HUES48 (cell line): ENCODE measurements around the gene LMX1B.

Experiments
- H3K27ac ChIP-seq: one replicate; pipeline ENCODE4 v1.7.0; 2013; ENCODE audit warnings: low read depth, low read length, inconsistent platforms
- H3K27me3 ChIP-seq: 2 replicates; pipeline ENCODE4 v1.6.1; 2013; ENCODE audit warnings: mild to moderate bottlenecking, low read length; ENCODE audit not compliant: control insufficient read depth, insufficient read depth
- H3K36me3 ChIP-seq: 2 replicates; pipeline ENCODE4 v1.6.1; 2013; ENCODE audit warnings: low read length; ENCODE audit not compliant: control insufficient read depth, insufficient read depth
- H3K4me1 ChIP-seq: 2 replicates; pipeline ENCODE4 v1.6.1; 2013; ENCODE audit warnings: mild to moderate bottlenecking, low read length; ENCODE audit not compliant: control insufficient read depth, insufficient read depth
- H3K4me3 ChIP-seq: 2 replicates; pipeline ENCODE4 v1.5.1; 2013; ENCODE audit warnings: mild to moderate bottlenecking, low read depth, low read length
- H3K9ac ChIP-seq: 2 replicates; pipeline ENCODE4 v1.6.1; 2013; ENCODE audit warnings: mild to moderate bottlenecking, low read depth, low read length, moderate library complexity
- H3K9me3 ChIP-seq: 2 replicates; pipeline ENCODE4 v1.6.1; 2013; ENCODE audit warnings: low read length; ENCODE audit not compliant: control insufficient read depth, insufficient read depth

Gene LMX1B

DNA sequence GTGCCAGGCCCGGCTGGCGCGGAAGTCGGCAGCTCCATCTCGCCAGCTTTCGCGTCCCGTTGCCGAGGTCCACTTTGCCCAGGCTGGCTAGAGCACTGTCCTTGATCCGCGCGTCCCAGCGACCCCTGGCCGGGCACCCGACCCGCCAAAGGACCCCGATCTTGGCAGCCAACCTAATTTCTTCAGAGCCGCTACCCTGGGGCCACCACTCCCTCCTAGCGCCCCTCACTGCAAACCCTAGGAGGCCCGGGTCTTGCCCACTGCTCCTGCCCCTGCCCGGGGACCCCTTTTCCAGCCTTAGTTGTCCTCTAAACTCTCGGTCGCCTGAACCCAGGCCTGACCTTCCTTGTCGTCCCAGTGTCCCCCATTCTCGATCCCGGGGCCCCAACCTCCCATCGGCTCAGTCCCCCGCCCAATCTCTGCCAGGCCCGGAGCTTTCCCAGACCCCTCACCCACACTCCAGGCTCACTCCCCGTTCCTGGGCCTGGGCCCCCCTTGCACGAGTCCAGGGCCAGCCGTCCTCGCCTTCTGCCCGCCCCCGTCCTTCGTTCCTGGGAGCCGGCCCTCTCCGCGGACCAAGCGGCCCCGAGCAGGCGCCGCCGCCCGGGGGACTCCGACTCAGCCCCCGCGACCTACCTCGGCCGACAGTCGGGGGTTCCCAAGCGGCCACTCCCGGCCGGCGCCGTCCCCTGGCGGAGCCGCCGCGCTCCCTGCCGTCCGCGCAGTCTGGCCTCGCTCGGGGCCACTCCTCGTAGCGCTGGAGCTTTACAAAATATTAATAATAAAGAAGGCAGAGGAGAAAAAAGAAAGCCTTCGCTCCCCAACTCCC is 701 bp upstream of the LMX1B start:
- Histone ChIP-seq H3K9me3 (no peaks in the 10 kb centered on the region), H3K27me3 (peaks cover 98% of the 10 kb centered on the region), H3K4me3 (peak overlapping the region; percentile 52), H3K27ac (no peak overlapping the region), H3K4me1 (peaks cover 50% of the 10 kb centered on the region), H3K9ac (no peak overlapping the region), H3K36me3 (no peaks in the 10 kb centered on the region)

DNA sequence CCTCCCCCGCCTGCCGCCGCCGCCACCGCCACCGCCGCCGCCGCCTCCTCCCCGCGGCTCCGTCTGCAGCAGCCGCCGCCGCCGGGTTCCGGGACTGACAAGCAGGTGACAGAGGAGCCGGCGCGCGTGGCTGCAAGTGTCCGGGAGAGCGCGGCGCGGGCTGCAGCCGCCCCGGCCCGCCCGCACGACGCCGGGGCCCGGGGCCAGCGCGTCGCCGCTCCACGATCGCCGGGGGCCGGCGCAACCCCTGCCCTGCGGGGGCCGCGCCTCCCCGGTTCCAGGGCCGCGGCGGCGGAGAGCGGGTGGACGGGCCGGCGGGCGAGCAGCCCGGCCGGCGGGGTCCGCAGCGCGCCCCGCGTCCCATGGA is 343 bp downstream of the LMX1B start:
- Histone ChIP-seq H3K9ac (no peak overlapping the region), H3K27me3 (peaks cover 98% of the 10 kb centered on the region), H3K4me1 (peaks cover 54% of the 10 kb centered on the region), H3K4me3 (no peak overlapping the region), H3K9me3 (no peaks in the 10 kb centered on the region), H3K27ac (no peak overlapping the region), H3K36me3 (no peaks in the 10 kb centered on the region)

- Histone ChIP-seq H3K9me3 (no peaks in the 10 kb centered on the region), H3K36me3 (no peaks in the 10 kb centered on the region), H3K4me1 (peaks cover 54% of the 10 kb centered on the region), H3K27me3 (peaks cover 98% of the 10 kb centered on the region), H3K4me3 (no peak overlapping the region), H3K27ac (no peak overlapping the region), H3K9ac (no peak overlapping the region)
These were observed 922 bp downstream of the LMX1B start for GRCh38 chr9:126614455-126615244.

DNA sequence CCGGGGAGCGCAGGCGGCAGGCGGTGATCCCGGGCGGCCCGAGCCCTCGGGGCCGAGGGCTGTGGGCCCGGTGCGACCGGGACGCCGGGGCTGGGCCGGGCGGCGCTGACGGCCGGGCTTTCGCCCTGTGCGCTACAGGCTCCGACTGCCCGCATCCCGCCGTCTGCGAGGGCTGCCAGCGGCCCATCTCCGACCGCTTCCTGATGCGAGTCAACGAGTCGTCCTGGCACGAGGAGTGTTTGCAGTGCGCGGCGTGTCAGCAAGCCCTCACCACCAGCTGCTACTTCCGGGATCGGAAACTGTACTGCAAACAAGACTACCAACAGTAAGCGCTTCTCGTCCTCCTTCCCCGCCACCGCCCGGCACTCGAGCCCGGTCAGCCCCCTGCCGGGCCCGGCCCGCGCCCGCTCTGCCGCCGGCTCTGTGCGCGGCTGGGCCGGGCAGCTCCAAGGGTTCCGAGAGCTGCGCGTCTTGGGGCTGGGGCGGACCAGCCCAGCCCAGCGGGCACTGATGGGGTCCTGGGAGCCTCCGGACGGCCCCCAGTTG is 1.6 kb downstream of the LMX1B start:
- H3K4me1 ChIP-seq, result peaks cover 47% of the 10 kb centered on the region
- H3K27ac ChIP-seq, result no peak overlapping the region
- no peak overlapping the region for H3K9ac ChIP-seq
- peak overlapping the region; percentile 28; the same call in 1 of the 2 replicates for H3K4me3 ChIP-seq
- no peaks in the 10 kb centered on the region for H3K9me3 ChIP-seq
- H3K27me3 ChIP-seq, result peaks cover 98% of the 10 kb centered on the region
- no peaks in the 10 kb centered on the region for H3K36me3 ChIP-seq

GRCh38 chr9:126615791-126616447 is 2.2 kb downstream of the LMX1B start:
- Histone ChIP-seq H3K9me3 (no peaks in the 10 kb centered on the region), H3K9ac (no peak overlapping the region), H3K27me3 (peaks cover 98% of the 10 kb centered on the region), H3K4me1 (peaks cover 45% of the 10 kb centered on the region), H3K36me3 (no peaks in the 10 kb centered on the region), H3K4me3 (peak overlapping the region; percentile 28; the same call in 1 of the 2 replicates), H3K27ac (no peak overlapping the region)

GRCh38 chr9:126616521-126616976 is 2.8 kb downstream of the LMX1B start:
- Histone ChIP-seq H3K9ac (no peak overlapping the region), H3K4me3 (no peak overlapping the region), H3K4me1 (peaks cover 44% of the 10 kb centered on the region), H3K9me3 (no peaks in the 10 kb centered on the region), H3K36me3 (no peaks in the 10 kb centered on the region), H3K27me3 (peaks cover 98% of the 10 kb centered on the region), H3K27ac (no peak overlapping the region)

DNA sequence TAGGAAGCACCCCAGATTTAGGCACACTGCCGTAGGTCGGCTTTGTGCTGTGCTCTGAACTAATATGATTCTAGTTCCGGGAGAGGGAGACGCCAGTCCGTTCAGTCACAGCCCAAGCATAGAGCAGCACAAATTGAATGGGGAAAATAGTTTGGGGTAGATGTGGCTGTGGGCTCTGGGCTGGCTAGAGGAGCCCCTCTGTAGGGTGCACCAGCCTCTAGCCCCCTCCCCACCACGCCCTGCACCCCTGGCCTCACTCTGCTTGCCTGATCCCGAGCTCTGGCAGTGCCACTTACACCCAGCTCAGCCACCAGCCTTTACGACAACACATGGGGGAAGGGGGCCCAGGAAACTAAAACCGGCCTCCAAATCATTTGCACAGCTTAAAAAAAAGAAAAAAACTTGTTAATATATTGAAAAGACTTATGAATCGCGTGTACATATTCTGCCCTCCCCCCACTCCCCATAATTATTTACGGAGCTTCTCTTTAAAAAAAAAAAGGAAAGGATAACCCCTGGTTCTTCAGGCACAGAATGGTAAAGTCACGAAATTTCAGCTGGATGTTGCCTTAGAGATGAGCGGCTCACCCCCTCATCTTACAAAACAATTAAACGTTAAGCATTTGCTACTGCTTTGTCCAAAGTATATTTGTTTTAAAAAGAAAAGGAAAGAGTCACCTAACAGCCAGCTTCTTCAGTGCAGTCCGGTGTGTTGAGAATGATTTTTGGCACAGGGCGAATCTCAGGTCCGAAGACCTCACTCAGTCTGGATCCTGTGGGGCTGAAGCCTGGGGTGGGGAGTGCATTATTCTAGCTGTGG is 3.5 kb downstream of the LMX1B start:
- Histone ChIP-seq H3K27ac (no peak overlapping the region), H3K9me3 (no peaks in the 10 kb centered on the region), H3K9ac (no peak overlapping the region), H3K4me1 (peaks cover 45% of the 10 kb centered on the region), H3K27me3 (peaks cover 98% of the 10 kb centered on the region), H3K4me3 (no peak overlapping the region), H3K36me3 (no peaks in the 10 kb centered on the region)

DNA sequence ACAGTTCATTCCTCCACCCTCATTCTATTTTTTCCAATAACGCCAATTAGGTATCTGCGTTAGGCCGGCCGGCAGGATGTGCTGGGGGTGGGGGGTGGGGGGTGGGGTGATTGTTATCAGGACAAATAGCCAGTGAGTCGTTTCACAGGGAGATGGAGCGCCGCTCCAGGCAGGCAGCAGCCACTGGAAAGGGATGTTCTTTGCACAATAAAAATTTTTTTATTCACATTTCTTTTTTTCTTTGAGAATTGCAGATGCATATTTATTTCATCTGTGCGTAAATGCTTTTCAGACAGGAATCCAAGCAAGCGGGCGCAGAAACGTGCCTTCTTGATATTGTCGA is 4.1 kb downstream of the LMX1B start:
- H3K27ac ChIP-seq, result no peak overlapping the region
- peaks cover 47% of the 10 kb centered on the region for H3K4me1 ChIP-seq
- H3K4me3 ChIP-seq, result no peak overlapping the region
- H3K36me3 ChIP-seq, result no peaks in the 10 kb centered on the region
- peaks cover 98% of the 10 kb centered on the region for H3K27me3 ChIP-seq
- no peaks in the 10 kb centered on the region for H3K9me3 ChIP-seq
- no peak overlapping the region for H3K9ac ChIP-seq

DNA sequence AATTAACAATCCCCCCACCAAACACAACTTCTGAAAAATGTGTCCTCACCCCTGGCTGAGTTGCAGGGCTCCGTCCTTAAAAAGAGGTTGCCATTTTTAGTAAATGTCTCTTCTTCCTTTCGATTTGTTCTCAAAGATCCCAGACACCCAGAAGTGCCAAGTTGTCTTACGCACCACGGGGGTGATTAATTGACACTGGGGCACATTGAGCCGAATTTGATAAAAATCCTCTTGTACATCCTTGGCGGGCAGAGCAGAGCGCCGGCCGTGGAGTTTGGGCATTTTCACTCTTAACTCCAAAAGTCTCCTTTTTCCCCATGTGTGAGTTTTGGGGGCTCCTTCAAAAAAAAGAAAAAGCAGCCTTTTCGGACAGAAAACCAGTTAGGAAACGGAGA is 4.5 kb downstream of the LMX1B start:
- Histone ChIP-seq H3K4me1 (peaks cover 47% of the 10 kb centered on the region), H3K27ac (no peak overlapping the region), H3K36me3 (no peaks in the 10 kb centered on the region), H3K9ac (no peak overlapping the region), H3K4me3 (no peak overlapping the region), H3K9me3 (no peaks in the 10 kb centered on the region), H3K27me3 (peaks cover 98% of the 10 kb centered on the region)

GRCh38 chr9:126618585-126619360 is 5.0 kb downstream of the LMX1B start:
- peaks cover 98% of the 10 kb centered on the region for H3K27me3 ChIP-seq
- H3K9ac ChIP-seq, result no peak overlapping the region
- peak overlapping the region; percentile 32; the same call in 1 of the 2 replicates for H3K4me3 ChIP-seq
- no peaks in the 10 kb centered on the region for H3K36me3 ChIP-seq
- H3K27ac ChIP-seq, result no peak overlapping the region
- H3K9me3 ChIP-seq, result no peaks in the 10 kb centered on the region
- H3K4me1 ChIP-seq, result peaks cover 52% of the 10 kb centered on the region
